Activated naive CD4-positive, alpha-beta T cell treated with anti-CD3 and anti-CD28 coated beads, Interleukin-2, amount 50 U/mL, for 16 hours (primary cell): Measurements from ENCODE around the gene HTRA3.
"Not testable (repeated sequence)": the region's sequence is repeated elsewhere in the genome, so short reads cannot be mapped to it uniquely, and the experiment has no call there.

Experiments used
- DNase-seq: peaks from one replicate; pipeline ENCODE4 v3.0.0-alpha.2; 2020

The HTRA3 gene

GRCh38 chr4:8346838-8347605 lies 77.5 kb downstream of the HTRA3 start:
- no peak for DNase-seq

GRCh38 chr4:8347660-8348059 lies 78.1 kb downstream of the HTRA3 start:
- DNase-seq: no peak

- DNase-seq: no peak
These were observed 78.5 kb downstream of the HTRA3 start for GRCh38 chr4:8348071-8348470.

DNA sequence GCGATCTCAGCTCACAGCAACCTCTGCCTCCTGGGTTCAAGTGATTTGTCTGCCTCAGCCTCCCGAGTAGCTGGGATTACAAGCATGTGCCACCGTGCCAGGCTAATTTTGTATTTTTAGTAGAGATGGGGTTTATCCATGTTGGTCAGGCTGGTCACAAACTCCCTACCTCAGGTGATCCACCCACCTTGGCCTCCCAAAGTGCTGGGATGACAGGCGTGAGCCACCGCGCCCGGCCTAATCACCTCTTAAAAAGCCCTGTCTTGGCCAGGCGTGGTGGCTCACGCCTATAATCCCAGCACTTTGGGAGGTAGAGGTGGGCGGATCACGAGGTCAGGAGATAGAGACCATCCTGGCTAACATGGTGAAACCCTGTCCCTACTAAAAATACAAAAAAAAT lies 79.7 kb downstream of the HTRA3 start:
- not testable (repeated sequence) for DNase-seq

- DNase-seq: no peak
These were observed 80.2 kb downstream of the HTRA3 start for GRCh38 chr4:8349664-8350236.

DNA sequence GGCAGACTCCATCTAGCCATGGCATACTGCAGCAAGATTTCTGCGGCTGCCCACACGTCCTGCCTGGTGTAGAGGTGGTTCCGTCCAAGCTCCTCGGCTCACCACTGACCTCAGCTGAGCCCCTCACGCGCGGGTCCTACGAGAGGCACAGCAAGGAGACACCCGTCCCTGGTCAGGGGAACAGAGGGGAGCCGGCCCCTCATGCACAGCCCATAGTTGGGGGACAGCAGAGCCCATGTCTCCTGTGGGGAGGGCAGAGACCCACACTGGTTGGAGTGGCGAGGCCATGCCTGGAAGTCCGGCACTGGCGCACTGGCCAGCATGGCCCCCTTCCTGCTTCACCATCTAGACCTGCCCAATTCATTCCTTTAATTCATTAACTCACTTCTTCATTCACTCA lies 80.8 kb downstream of the HTRA3 start:
- no peak for DNase-seq

GRCh38 chr4:8350841-8351461 lies 81.4 kb downstream of the HTRA3 start:
- DNase-seq: no peak

GRCh38 chr4:8351931-8352367 lies 82.4 kb downstream of the HTRA3 start:
- no peak for DNase-seq

DNA sequence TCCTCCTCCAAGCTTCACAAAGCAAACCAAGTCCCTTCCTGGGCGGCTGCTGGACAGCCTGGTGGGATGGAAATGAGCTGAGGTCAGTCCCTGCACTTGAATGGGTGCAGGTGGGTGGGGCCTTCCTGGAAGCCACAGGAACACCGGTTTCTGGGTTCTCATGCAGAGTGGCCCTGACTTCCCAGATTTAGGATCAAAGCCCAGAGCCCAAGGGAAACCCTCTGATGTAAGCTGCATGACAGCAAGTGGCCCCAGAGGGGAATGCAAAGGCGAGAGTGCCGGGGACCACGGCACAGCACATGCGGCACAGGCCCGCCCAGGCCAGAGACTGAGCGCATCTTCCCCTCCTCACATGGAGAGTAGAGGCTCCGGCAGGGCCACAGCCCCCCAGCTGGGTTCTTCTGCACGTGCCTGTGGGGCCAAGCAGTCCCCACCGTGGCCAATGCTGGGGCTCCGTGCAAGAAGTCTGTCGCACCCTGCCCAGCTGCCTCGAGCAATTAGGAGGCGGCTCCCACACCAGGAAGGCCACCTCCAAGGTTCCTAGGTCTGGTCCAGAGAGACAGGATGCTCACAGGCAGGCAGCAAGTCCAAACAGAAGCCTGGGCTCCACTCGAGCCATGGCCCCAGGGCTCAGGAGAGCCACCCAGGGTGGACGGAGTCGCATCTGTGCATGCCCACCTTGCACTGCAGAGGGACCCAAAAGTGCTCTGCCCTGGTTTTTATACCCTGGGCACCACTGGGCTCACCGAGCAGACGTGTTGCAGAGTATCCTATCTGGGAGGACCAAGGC lies 83.0 kb downstream of the HTRA3 start:
- no peak for DNase-seq

GRCh38 chr4:8353158-8353669 lies 83.7 kb downstream of the HTRA3 start:
- no peak for DNase-seq

- no peak for DNase-seq
These were observed 84.4 kb downstream of the HTRA3 start for GRCh38 chr4:8353912-8354453.

- no peak for DNase-seq
These were observed 85.8 kb downstream of the HTRA3 start for GRCh38 chr4:8355306-8355705.

DNA sequence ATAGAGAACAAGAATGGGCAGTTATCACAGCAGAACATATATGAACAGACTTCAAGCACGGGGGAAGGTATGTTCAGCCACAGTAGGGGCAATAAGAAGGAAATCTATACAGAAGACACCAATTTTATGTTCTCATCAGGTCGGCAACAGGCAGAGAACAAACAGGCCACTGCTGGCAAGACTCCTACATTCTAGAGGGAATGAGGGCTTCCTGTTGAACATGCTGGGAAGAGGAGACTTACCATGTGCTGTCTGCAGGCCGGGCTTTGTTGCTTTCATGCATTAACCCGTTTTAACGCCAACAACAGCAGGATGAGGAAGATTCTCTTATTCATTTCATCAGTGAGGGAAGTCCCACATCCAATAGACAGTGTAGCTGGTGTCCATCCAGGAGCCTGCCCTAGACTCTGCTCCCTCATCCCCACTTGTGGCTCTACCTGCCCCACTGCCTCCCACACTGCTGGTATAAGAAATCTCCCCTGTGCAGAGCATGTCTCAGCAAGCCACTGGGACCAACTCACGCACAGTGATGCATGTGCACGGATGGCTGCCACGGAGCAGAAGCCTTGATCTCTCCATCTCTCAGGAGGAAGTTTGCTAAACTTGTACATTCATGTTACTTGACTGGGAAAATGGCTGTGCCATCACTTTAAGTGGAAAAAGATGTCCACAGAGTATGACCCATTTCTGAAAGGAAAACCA lies 86.5 kb downstream of the HTRA3 start:
- DNase-seq: no peak
